Measurements from ENCODE around the gene STK11. TPM values are rescaled to one million over a fixed set of nuclear protein-coding genes. Genes with fewer than 3 reads are reported as not detected.

Gene STK11
- total and polyA plus RNA-seq, 2 of the 4 experiments (the other 2 are of a cell fraction), result 39.3 to 42.8 TPM

- TF ChIP-seq ELK1 (IDR thresholded peaks at IDR 0.05; ENCODE audit: borderline replicate concordance, low read depth, low read length), result no peak
- no peak for TF ChIP-seq RCOR1 (IDR thresholded peaks at IDR 0.05; ENCODE audit: insufficient replicate concordance, low read length)
- TF ChIP-seq SMC3 (IDR thresholded peaks at IDR 0.05; ENCODE audit: low read depth, low read length), result no peak
- no peak for TF ChIP-seq NFE2L2 (IDR thresholded peaks at IDR 0.05; ENCODE audit: low read depth, low read length)
- TF ChIP-seq CHD1 (IDR thresholded peaks at IDR 0.05; ENCODE audit: low read depth, low read length), result no peak
Measured at GRCh38 chr19:1163283-1163933, 42.2 kb upstream of the STK11 start (continued).

All from IMR-90 (cell line).